Brain pericyte (primary cell): ENCODE measurements around the gene TCF7L2.
A peak's percentile ranks its signal among the peaks of the same experiment; 100 is the strongest.

Source experiments
- DNase-seq: peaks from one replicate; pipeline ENCODE4 v3.0.0-alpha.2; 2012; ENCODE audit warnings: low read depth, low spot score

TCF7L2 gene

GRCh38 chr10:112949875-112950507 lies at the start of gene TCF7L2:
TSS of gene TCF7L2 (plus strand) at chr10:112950247. CDS start at chr10:112950757, 510 bp downstream.
- DNase-seq: peak; percentile 83

DNA sequence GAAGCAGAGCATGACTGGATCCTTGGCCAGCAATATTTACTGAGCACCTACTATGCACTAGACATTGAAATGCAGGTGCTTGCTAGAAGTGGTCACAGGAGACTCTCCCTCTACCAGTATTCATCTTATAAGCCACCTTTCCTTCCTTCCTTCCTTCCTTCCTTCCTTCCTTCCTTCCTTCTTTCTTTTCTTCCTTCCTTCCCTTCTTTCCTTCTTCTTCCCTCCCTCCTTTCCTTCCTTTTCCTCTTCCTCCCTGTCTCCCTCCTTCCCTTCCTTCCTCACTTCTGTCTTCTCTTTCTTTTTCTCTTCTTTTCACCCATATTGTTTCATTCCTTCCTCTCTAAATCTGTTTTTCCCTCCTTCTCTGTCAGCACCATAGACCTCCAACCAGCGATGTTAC lies 47.3 kb upstream of the TCF7L2 start:
- no peak for DNase-seq

DNA sequence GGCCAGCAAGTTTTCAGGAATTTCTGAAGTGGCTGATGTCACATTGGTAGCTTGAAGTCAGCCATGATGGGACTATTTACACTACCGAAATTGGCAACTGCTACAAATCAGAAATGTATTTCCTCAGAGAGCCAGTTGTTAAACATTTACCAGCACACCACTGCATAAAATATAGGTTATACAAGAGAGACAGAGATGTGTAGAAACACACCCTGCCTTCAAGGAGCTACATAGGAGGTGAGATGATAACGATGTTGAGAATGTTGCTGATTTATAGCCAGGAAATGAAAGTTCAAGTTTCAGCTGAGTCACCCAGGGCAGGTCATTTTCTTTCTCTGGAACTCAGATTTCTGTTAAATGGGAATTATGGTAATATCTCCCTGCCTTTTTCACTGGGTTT lies 46.0 kb upstream of the TCF7L2 start:
- DNase-seq: no peak

GRCh38 chr10:112906945-112907344 lies 43.1 kb upstream of the TCF7L2 start:
- no peak for DNase-seq

- DNase-seq: no peak
Observed at GRCh38 chr10:112907893-112908292, 42.2 kb upstream of the TCF7L2 start.

DNA sequence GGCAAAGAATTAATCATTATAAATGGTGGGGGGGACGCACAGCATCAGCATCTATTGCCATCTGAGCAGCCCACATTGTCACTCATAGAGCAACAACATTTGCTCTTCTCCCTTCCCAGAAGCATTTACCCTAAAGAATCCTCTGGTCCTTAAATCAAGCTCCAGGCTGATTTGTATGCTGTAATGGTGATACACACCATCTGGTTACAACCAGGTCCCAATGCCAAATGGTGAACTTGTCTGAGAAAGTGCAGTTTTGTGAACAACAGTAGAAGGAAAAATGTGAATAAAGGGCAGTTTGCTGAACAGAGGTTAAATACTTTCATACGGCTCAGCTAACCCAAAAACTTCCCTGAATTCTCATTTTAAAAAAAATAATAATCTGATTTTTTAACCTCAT lies 38.8 kb upstream of the TCF7L2 start:
- no peak for DNase-seq

GRCh38 chr10:112912410-112912928 lies 37.6 kb upstream of the TCF7L2 start:
- no peak for DNase-seq

DNA sequence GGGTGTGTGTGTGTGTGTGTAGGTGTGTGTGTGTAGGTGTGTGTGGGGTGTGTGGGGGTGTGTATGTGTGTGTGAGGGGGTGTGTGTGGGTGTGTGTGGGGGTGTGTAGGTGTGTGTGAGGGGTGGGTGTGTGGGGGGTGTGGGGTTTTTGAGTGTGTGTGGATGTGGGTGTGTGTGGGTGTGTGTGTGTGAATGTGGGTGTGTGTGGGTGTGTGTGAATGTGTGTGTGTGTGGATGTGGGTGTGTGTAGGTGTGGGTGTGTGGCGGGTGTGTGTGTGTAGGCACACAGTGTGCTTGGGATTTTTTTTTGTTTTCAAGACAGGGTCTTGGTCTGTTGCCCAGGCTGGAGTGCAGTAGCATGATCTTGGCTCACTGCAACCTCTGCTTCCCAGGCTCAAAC lies 36.8 kb upstream of the TCF7L2 start:
- DNase-seq: no peak

DNA sequence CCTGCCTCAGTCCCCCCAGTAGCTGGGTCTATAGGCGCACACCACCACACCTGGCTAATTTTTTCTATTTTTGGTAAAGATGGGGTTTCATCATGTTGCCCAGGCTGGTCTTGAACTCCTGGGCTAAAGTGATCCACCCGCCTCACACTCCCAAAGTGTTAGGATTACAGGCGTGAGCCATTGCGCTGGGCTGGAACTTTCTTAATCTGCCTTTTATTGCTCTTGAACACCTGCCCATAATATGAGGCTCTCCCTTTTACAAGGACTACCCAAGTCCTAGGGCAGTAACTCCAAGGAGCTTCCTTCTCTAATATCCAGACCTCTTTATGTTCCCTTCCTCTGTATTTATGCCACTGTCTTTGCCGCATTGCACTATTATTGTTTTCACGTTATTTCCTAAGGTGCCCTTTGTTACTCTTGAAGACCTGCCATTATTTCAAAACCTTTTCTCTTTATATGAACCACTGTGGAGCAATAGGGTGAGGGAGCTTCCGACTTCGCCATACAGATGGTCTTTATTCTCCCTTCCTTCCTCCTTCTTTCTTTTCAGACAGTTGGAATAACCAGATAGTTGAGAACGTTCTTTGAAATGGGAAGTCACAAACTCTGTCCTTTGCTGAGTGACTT lies 36.3 kb upstream of the TCF7L2 start:
- no peak for DNase-seq

DNA sequence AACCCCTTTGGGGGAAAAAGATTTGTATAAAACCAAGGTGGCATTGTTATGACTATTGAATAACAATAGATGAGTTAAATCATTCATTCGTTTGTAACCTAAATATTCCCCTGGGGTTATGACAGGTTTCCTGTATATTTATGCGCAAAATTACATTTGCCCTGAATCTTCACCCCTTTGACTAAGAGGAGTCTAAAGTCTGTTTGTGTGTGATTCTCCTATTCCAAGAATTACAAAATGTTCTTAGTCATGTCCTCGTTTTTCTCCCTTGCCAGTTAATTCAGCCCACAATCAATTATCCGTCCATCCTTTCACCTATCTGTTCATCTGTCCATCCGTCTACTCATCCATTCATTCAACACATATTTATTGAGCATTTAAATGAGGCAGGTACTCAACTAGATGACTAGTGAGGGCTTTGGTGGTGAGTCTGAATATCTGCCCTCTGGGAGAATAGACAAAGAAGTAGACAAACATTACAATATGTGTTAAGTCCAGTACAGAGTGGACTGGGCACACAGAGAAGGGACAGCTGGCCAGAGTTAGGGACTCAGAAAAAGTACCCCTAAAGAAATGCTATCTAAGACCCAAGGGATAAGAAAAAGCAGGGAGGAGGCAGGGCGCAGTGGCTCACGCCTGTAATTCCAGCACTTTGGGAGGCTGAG lies 35.6 kb upstream of the TCF7L2 start:
- DNase-seq: no peak

GRCh38 chr10:112915590-112916572 lies 34.2 kb upstream of the TCF7L2 start:
- DNase-seq: no peak

- no peak for DNase-seq
Observed at GRCh38 chr10:112917681-112918080, 32.4 kb upstream of the TCF7L2 start.

GRCh38 chr10:112918771-112919170 lies 31.3 kb upstream of the TCF7L2 start:
- DNase-seq: no peak

DNA sequence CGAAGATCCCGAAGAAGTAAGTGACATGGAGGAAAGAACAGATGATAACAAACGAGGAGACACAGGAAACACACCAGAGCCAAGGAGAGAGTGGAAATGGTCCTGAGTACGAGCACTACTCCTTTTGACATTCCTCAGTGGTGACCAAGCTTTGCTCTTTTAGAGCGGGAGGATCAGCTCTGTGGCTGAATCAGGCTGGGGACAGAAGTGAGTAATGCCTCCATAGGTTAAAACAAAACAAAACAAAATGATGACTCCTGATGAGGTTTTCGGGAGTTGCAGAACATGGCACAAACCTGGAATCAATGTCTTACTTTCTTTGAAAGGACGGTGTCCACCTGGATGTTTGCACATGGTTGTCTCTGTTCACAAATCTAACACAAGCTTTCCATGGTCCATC lies 30.3 kb upstream of the TCF7L2 start:
- DNase-seq: no peak

- no peak for DNase-seq
Observed at GRCh38 chr10:112926906-112927688, 22.9 kb upstream of the TCF7L2 start.

GRCh38 chr10:112927980-112928379 lies 22.1 kb upstream of the TCF7L2 start:
- no peak for DNase-seq

GRCh38 chr10:112932658-112933057 lies 17.4 kb upstream of the TCF7L2 start:
- DNase-seq: no peak

DNA sequence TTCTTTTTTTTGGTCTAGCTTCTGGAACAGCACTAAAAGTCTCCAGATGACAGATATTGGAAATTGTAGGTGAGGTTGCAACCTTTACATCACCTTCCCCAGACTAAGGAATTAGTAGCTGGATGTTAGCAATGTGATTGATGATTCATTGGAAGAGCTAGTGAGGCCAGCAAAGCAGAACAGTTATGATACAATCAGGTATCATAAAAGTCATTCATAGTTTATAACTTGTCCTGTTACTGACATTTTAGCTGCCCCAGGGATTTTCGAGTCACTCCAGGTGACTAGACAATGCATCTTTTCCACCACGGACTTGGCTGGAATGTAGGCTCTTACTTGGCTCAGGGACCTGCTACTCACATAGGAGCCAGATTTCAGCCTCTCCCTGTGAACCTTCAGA lies 15.9 kb upstream of the TCF7L2 start:
- DNase-seq: no peak

DNA sequence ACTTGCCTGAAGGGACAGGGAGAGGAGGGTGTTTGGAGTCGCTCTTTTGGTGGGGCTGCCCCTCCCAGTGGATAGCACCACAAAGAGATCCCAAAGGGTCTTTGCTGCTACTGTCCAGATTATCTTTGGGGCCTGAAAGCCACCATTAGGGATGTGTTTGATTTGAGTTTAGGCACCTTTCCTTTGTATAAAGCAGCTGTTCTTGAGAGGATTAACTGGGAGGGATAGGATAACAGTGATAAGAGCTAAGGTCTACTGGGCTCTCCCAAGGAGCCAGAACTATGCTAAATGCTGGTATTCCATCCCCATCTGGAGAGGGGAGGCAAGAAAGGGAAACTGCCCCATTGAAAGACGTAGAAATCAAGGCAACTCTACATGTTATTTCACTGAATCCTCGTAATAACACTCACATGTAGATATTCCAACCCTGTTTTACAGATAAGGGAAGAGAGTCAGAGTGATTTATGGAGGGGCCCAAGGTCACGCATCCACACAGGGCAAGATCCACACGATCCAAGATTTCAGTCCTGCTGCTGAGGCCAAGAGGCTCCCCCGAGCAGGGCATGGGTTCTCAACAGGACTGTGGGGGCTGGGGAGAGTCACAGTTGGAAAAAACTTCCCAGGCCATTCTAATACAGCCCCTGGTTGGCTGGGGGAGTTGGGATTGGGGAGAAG lies 11.1 kb upstream of the TCF7L2 start:
- DNase-seq: no peak

- DNase-seq: no peak
Observed at GRCh38 chr10:112945811-112946210, 4.2 kb upstream of the TCF7L2 start.
